ENCODE data around the gene TRMT1.

DNA sequence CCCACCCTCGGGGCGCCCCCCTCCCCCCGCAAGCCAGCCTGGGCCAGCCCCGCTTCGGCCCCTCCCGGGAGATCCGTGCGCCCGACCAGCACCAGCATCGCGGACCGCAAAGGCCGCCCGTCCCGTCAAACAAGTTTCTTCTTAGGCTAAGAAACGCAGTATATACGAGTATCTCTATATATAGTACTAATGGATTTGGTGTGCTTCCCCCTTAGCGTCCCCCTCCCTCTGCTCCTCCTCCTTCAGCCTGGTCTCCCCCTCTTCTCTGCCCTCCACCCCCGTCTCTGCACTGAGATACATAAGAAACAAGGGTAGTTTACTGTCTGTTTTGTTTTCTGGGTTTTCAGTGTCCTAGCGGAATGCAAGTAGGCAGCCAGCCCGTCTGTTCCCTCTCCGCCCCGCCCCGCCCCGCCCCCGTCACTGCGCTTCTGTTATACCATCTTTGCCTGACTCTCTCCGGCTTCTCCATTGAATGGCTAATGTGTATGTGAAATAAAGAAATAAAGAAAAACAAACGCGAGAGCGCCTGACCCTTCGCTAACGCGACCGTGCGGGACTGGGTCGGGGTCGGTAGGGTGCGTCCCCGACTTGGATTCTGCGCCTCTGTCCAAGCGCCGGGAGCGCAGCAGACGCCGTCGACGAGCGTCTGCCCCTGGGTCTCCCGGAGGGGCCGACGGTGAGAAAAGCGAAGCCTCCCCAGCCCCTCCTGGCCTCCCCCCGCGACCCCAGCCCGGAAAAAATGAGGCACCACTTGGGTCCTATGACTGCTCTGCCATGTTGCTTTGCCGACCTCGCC, 18.1 kb downstream of the TRMT1 start:
- TF ChIP-seq, protein P1, sequence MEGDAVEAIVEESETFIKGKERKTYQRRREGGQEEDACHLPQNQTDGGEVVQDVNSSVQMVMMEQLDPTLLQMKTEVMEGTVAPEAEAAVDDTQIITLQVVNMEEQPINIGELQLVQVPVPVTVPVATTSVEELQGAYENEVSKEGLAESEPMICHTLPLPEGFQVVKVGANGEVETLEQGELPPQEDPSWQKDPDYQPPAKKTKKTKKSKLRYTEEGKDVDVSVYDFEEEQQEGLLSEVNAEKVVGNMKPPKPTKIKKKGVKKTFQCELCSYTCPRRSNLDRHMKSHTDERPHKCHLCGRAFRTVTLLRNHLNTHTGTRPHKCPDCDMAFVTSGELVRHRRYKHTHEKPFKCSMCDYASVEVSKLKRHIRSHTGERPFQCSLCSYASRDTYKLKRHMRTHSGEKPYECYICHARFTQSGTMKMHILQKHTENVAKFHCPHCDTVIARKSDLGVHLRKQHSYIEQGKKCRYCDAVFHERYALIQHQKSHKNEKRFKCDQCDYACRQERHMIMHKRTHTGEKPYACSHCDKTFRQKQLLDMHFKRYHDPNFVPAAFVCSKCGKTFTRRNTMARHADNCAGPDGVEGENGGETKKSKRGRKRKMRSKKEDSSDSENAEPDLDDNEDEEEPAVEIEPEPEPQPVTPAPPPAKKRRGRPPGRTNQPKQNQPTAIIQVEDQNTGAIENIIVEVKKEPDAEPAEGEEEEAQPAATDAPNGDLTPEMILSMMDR (IDR thresholded peaks at IDR 0.05) = no peak
- no peak for TF ChIP-seq POLR2A (IDR thresholded peaks at IDR 0.05)
